HG03520 (cell line): ENCODE results near the gene NFAT5.
"Not testable (repeated sequence)": the region's sequence is repeated elsewhere in the genome, so short reads cannot be mapped to it uniquely, and the experiment has no call there.

Experiments used
- ATAC-seq: cut with Tn5 transposase; IDR thresholded peaks from one replicate; pipeline ENCODE4 v1.9.1; 2021; ENCODE audit warnings: mild to moderate bottlenecking, moderate library complexity; ENCODE audit not compliant: unreplicated experiment

The NFAT5 gene

GRCh38 chr16:69636563-69637146, 70.9 kb downstream of the NFAT5 start:
- not testable (repeated sequence) for ATAC-seq

- not testable (repeated sequence) for ATAC-seq
Observed at GRCh38 chr16:69637206-69637865, 71.6 kb downstream of the NFAT5 start.

GRCh38 chr16:69643997-69644396, 78.2 kb downstream of the NFAT5 start:
- not testable (repeated sequence) for ATAC-seq

GRCh38 chr16:69644790-69645189, 79.0 kb downstream of the NFAT5 start:
- no peak for ATAC-seq

GRCh38 chr16:69647020-69647419, 81.3 kb downstream of the NFAT5 start:
- ATAC-seq: no peak

- ATAC-seq: no peak
Observed at GRCh38 chr16:69651217-69651616, 85.5 kb downstream of the NFAT5 start.

DNA sequence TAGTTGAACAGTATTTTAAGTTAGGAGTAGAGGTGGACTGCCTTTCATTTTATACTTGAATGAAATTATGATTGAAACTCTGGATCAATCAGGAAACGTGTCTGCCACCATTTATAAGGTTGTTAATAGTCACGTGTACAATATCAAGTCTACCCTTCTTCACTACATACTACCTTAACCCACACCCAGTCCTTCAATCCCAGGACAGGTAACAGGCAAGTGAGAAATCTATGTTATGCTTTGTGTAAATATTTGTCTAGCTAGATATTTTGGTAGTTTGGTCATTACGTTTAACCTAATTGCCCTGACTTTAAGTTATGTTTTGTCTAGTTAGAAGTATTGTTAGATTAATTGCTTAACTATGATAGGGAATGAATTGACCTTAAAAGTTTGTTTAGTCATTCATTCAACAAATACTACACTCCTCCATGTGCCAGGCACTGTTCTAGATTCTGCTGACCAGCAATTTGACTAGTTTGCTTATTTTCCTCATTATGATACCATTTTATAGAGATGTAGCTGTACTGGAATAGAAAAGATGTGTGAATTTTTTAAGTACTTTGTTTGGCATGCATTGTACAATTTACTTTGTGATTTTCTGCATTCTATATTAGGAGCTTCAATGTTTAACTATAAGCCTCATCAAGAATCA, 88.6 kb downstream of the NFAT5 start:
- no peak for ATAC-seq

DNA sequence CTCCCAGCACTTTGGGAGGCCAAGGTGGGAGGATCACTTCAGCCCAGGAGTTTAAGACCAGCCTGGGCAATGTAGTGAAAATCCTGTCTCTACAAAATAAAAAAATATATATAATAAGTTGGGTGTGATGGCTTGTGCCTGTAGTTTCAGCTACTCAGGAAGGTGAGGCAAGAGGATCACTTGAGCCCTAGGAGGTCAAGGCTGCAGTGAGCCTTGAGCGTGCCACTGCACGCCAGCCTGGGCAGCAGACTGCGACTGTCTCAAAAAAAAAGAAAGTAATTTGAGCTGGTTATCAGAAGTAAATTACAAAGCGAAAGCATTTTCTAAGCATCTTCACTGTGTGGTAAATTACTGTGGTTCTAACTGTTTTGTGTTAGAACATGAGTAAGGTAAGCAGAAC, 94.4 kb downstream of the NFAT5 start:
- ATAC-seq: no peak

DNA sequence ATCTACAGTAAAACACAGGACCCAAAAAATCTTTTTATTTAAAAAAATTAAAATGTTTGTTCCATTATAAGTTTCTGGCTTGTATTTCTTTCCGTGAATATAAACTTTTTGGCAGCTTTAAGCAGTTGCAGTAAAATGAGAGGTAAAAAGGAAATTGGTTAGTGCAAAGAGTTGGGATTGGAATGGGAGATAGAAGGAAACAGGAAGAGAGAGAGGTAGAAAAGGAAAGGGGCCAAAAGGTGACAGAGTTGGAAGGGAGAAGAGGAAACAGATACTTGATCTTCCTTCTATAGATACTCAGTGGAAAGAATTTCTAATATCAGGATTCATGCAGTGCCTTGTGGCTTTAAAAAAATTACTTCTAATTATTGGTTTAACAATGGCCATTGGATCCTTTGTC, 97.1 kb downstream of the NFAT5 start:
- ATAC-seq: no peak

- no peak for ATAC-seq
Observed at GRCh38 chr16:69663846-69664245, 98.1 kb downstream of the NFAT5 start.

- ATAC-seq: no peak
Observed at GRCh38 chr16:69669577-69669976, 103.8 kb downstream of the NFAT5 start.

DNA sequence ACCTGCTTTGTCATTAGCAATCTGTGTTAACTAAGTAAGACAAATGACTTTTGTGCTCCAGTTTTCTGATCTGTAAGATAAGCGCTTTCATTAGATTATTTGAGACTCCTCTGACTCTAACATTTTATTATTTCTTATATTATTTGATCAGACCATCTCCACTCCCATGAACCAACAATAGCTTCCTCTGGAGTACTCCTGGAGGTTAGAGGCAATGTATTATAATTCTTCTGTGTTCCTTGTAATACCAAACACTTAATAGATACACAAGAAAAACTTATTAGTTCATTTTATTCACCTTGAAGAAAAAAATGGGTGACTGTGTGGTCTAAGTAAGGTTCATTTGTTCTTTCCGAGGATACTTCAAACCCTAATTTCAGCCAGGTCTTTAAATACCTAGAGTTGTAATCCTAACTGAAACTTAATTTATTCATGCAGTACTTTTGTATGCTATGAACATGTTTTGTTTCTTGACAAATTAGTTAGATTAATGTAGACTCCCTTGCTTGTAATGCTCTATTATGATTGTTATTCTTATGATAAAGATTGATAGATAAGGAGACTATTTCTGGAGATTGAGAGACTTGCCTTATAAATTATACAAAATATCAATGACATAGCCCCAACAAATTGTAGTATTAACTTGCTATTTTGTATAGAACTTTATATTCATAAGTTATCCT, 106.7 kb downstream of the NFAT5 start:
- no peak for ATAC-seq

DNA sequence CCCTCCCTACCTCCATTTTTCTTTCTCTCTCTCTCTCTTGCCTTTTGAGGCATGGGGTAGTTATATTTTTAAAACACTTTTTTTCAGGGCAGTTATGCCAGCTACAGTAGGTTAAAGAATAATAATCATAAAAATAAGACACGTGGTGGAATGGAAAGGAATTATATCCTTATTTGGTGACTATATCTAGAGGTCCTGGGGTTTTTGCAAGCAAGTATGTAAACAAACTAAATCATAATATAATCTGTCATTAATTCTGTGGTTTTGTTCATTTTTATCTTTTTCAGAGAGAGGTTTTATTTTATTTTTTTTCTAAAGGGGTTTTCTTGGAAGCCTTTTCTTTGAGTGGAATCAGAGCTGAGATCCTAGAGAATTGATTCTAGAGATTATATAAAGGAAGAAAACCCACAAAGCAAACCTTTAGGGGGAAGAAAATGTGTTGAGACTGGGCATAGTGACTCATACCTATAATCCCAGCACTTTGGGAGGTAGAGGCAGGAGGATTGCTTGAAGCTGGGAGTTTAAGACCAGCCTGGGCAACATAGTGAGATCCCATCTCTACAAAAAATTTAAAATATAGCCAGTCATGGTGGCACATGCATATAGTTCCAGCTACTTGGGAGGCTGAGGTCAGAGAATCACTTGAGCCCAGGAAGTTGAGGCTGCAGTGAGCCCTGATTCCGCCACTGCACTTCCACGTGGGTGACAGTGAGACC, 107.4 kb downstream of the NFAT5 start:
- ATAC-seq: no peak

GRCh38 chr16:69680358-69680757, 114.6 kb downstream of the NFAT5 start:
- ATAC-seq: no peak

DNA sequence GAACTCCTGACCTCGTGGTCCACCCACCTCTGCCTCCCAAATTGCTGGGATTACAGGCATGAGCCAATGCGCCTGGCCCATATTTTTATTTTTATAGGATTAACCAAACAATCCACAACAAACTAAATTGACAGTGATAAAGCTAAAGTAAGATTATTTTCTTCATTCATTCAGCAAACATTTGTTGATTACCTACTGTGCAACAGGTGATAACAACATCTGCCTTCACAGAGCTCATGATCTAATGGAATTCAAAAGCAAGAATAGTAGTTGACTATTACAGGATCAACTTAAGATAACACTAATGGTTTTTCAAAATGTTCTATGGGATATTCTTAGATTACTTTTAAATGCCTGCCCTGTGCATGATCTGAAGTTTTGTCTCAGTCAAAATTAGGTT, 122.8 kb downstream of the NFAT5 start:
- no peak for ATAC-seq

GRCh38 chr16:69691980-69692911, 126.5 kb downstream of the NFAT5 start:
- ATAC-seq: no peak

GRCh38 chr16:69693916-69694315, 128.2 kb downstream of the NFAT5 start:
- ATAC-seq: no peak

GRCh38 chr16:69698404-69698803, 132.6 kb downstream of the NFAT5 start:
- ATAC-seq: no peak

- ATAC-seq: no peak
Observed at GRCh38 chr16:69699915-69700314, 134.1 kb downstream of the NFAT5 start.

DNA sequence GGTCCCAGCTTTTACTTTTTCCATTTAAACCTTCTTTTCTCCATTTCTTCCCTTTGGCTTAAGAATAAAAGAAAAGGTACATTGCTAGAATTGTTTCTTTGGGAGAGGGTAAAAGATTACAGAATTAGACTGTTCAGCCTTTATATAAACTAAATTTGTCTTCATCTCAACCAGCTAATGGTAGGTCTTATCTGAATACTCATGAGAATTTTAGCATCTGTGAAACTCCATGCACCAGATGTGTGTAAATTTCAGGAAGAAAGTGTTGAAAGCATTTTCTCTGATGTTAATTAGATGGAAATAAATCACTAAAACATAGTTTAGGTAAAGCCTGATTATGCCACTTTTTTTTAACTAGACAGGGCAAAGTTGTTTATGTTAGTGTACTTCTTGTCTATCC, 135.7 kb downstream of the NFAT5 start:
- ATAC-seq: no peak
